DND-41 (cell line): ENCODE data around the gene DRD5.

Experiments used
- CTCF ChIP-seq: IDR thresholded peaks from 2 replicates; pipeline ENCODE4 v1.5.1; 2012; ENCODE audit warnings: borderline replicate concordance, low read length, moderate library complexity, mild to moderate bottlenecking; ENCODE audit not compliant: poor library complexity, severe bottlenecking; ENCODE audit errors: extremely low read depth
- EZH2 ChIP-seq: IDR thresholded peaks from 3 replicates; pipeline ENCODE4 v1.6.1; 2012; ENCODE audit warnings: borderline replicate concordance, low read depth, mild to moderate bottlenecking, moderate library complexity, low read length, inconsistent platforms; ENCODE audit not compliant: severe bottlenecking

DNA sequence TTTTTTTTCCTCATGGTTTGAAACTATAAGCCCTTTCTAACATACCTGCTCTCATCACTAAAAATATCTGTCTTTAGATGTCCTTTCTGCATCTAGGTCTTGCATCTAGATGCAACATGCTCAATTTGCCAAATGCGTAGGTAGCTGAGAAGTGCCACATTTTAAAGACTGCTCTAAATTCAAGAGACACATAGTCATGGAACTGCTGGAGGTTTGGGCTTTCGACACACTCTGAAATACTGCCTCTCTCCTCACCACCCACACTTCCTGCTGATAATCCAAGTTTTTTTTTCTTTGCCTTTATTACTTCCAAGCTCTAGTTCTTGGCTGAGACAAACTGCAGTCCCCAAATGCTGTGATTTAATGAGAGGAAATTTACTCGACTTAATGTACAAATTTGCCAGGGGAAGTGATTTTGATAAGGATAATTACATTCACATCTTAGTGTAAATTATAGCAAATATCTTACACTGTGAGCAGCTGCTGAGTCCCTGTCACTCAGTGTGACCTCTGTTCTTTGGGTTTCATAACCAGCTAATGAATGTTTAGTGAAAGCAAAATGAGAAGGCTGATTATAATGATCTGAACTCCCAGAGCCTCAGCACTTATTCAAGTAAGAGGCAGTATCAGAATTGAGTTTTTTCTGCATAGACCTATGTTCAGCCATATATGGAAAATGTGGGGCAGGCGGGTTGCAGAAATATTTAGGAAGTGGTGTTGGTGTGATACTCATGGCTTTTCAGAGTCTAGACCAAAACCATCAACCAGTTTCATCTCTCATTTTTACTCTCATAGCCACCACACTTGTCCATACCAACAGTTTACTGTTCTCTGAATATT, 31.3 kb downstream of the DRD5 start:
- no peak for TF ChIP-seq CTCF
- TF ChIP-seq EZH2, result no peak
